Measurements from ENCODE around the gene ANKRD55.
"Not testable (repeated sequence)": the region's sequence is repeated elsewhere in the genome, so short reads cannot be mapped to it uniquely, and the experiment has no call there.

Gene ANKRD55

DNA sequence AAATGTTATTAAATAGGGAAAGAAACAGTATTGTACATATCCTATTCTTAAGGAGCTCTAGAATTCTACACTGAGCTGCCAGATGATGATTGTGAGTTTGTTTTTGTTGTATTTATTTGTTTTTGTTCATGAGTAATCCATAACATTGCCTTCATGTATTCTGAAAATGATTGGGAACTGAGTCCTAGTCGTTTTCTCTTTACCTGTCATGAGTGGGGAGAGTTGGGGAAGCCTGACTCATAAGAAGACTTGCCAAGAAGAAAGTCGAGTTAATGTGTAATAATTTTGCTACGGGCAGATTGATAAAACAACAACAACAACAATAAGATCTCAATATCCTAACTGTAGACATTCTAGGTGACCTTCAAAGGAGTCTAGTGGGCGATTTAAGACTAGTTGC, 103.8 kb downstream of the ANKRD55 start:
- DNase-seq (ENCODE audit: low read depth), result no peak
- no peak overlapping the region for H3K4me3 ChIP-seq (ENCODE audit: low read depth, low read length)

DNA sequence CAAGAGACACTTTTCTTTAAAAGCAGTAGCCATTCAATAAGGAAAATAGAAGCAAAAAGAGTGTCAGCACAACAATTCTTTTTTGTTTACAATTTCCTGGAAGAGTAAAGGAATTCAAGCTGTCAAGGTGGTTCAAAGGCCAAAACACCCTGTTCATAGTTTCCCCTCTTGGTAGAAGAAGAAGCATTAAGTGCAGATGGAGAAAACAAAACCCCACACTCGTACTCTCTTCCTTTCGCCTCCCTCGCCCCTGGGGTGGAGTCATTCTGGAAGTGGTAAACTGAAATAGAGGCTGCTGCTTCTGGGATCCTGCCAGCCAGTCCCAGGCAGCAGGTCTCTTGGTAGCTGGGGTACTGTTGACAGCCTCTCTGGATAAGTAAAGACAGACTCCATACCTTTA, 105.0 kb downstream of the ANKRD55 start:
- TF ChIP-seq, protein P1, sequence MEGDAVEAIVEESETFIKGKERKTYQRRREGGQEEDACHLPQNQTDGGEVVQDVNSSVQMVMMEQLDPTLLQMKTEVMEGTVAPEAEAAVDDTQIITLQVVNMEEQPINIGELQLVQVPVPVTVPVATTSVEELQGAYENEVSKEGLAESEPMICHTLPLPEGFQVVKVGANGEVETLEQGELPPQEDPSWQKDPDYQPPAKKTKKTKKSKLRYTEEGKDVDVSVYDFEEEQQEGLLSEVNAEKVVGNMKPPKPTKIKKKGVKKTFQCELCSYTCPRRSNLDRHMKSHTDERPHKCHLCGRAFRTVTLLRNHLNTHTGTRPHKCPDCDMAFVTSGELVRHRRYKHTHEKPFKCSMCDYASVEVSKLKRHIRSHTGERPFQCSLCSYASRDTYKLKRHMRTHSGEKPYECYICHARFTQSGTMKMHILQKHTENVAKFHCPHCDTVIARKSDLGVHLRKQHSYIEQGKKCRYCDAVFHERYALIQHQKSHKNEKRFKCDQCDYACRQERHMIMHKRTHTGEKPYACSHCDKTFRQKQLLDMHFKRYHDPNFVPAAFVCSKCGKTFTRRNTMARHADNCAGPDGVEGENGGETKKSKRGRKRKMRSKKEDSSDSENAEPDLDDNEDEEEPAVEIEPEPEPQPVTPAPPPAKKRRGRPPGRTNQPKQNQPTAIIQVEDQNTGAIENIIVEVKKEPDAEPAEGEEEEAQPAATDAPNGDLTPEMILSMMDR (IDR thresholded peaks at IDR 0.05; ENCODE audit: low read depth, low read length, missing control alignments), result no peak
- DNase-seq (ENCODE audit: low read depth), result no peak
- no peak overlapping the region for H3K4me3 ChIP-seq (ENCODE audit: low read depth, low read length)

More for the DNA sequence above, 103.8 kb downstream of the ANKRD55 start:
- TF ChIP-seq, protein P1 (IDR thresholded peaks at IDR 0.05; ENCODE audit: low read depth, low read length, missing control alignments), result no peak

DNA sequence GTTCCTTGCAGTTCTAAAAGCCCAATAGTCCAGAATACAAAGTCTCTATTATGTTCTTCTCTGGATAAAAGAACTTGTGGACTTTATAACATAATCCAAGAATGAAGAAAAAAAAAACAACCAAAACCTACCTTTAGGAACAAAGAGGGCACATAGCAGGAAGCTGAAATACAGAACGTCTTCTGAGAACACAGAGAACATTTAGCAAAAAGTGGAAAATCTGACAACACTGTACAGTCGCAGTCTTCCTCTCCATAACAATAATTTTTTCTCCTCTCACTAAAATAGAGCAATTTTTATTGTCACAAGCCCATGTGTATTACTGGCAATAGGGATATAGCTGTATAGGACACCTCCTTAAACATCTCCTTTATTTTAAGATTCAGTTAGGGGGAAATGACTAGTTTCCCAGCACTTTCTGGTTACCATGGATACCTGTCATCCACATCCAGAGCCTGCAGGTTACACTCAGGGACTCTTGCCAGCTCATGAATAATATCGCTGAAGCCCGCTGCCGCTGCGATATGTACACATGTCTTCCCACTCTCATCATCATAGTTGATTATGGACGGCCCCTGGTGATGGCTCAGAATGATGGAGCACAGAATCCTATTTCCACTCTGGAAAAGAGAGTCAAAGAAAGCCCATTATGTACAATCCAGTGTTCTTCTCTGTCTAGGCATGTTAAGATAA, 106.5 kb downstream of the ANKRD55 start:
- H3K4me3 ChIP-seq (ENCODE audit: low read depth, low read length), result no peak overlapping the region
- TF ChIP-seq, protein P1 (IDR thresholded peaks at IDR 0.05; ENCODE audit: low read depth, low read length, missing control alignments), result no peak
- no peak for DNase-seq (ENCODE audit: low read depth)

DNA sequence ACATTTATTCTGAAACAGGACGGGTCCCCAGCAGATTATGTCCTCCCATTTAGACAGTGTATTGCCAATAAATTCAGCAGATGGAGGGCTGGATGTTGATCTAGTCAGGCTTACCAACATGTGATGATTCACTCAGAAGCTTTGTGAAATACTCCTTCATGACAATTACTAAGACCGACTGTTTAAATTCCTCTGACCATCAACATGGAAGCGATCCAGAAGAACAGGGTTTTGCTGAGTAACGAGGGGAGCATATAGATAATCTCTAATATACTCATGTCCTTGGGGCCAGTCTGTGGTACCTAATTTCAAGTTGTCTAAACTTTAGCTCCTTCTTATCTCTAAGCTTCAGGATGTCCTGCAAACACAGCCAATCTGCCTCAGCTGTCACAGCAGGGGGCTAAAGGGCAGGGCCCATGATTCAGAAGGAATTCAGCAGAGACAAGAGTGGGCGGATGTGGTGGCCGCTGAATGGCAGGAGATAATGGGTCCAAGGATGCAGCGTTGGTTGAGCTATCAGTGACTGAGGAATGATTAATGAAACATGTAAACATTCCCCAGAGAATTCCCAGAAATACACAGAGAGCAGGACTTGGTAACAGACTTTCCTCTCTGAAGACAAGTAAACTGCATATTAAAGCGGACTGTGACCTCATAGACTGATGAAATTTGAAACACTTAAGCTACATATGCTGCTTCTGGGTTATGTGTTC, 109.4 kb downstream of the ANKRD55 start:
- TF ChIP-seq, protein P1 (IDR thresholded peaks at IDR 0.05; ENCODE audit: low read depth, low read length, missing control alignments), result no peak
- no peak overlapping the region for H3K4me3 ChIP-seq (ENCODE audit: low read depth, low read length)
- DNase-seq (ENCODE audit: low read depth), result no peak

DNA sequence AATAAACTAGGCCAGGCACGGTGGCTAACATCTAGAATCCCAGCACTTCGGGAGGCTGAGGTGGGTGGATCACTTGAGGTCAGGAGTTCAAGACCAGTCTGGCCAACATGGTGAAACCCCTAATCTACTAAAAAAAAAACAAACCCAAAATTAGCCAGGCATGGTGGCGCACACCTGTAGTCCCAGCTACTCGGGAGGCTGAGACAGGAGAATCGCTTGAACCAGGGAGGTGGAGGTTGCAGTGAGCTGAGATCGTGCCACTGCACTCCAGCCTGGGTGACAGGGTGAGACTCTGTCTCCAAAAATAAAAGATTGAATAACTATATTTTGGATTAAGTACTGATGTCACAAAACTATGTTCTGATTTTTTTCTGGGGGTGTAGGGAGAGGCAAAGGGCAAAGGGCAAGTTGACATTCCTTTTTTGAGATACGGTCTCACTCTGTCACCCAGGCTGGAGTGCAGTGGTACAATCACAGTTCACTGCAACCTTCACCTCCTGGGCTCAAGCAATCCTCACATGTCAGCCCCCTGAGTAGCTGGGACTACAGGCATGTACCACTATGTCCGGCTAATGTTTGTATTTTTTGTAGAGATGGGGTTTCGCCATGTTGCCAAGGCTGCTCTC, 110.7 kb downstream of the ANKRD55 start:
- not testable (repeated sequence) for DNase-seq (ENCODE audit: low read depth); H3K4me3 ChIP-seq (ENCODE audit: low read depth, low read length)

DNA sequence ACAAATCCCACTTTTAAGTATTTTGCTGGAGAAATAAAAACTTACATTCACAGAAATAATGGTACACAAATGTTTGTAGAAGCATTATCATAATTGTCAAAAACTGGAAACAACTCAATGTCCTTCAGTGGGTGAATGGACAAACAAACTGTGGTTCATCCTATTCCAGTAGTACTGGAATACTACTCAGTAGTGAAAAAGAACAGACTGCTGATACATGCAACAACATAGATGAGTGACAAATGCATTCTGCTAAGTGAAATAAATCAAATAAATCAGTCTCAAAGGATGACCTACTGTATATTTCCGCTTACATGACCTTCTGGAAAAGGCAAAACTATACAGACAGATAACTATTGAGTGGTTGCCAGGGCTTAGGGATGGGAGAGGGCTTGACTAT, 114.1 kb downstream of the ANKRD55 start:
- TF ChIP-seq, protein P1 (IDR thresholded peaks at IDR 0.05; ENCODE audit: low read depth, low read length, missing control alignments), result no peak
- no peak for DNase-seq (ENCODE audit: low read depth)
- no peak overlapping the region for H3K4me3 ChIP-seq (ENCODE audit: low read depth, low read length)

DNA sequence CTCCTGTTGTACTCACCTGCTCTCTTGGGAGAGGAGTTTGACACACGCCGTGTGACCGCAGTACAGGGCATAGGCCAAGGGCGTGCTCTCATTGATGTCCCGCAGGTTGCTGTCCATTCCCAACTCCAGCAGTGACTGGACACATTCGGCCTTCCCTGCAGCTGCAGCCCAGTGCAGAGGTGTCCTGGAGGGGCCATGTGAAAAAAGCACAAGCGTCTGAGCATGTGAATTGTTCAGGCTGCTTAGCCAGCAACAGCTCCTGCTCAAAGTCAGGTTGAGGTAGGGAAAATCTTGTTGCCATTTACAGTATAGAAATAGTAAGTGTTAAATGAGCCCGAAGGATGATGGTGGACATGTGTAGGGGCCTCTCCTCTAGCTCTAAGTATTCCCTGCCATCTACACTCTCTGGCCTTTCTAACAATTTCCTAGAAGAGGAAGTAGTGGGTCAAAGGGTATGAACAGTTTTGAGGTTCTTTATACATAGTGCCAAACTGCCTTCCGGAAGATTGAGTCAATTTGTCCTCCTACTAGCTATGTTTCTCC, 116.5 kb downstream of the ANKRD55 start:
- DNase-seq (ENCODE audit: low read depth), result no peak
- TF ChIP-seq, protein P1 (IDR thresholded peaks at IDR 0.05; ENCODE audit: low read depth, low read length, missing control alignments), result no peak
- no peak overlapping the region for H3K4me3 ChIP-seq (ENCODE audit: low read depth, low read length)
